CD4-positive, alpha-beta memory T cell (primary cell): Measurements from ENCODE around the gene SCN8A. TPM values are rescaled to one million over a fixed set of nuclear protein-coding genes. Genes with fewer than 3 reads are reported as not detected.

Experiments used
- CTCF ChIA-PET: fragments of 350-600 bp; sonication (Branson Sonifier 250); formaldehyde crosslinking; loops from one replicate; lab custom pipeline; 2021; ENCODE audit warnings: inconsistent platforms; ENCODE audit not compliant: partially characterized antibody; lab: Charles Lee
- POLR2A ChIA-PET: fragments of 350-600 bp; sonication (Branson Sonifier 250); formaldehyde crosslinking; loops from one replicate; lab custom pipeline; 2021; ENCODE audit not compliant: partially characterized antibody; lab: Charles Lee
- DNase-seq, 5 donors: peaks; one replicate each; pipeline versions ENCODE4 v3.0.0 to v3.0.0-alpha.2; 2020 to 2022; ENCODE audit warnings: mixed read lengths in 1 of 5
- H3K27ac ChIP-seq: one replicate; pipeline ENCODE4 v1.7.0; 2013; ENCODE audit warnings: low read depth, low read length
- H3K27me3 ChIP-seq: 2 replicates; pipeline ENCODE4 v1.7.0; 2013; ENCODE audit warnings: mild to moderate bottlenecking, low read length, moderate library complexity; ENCODE audit not compliant: insufficient read depth
- H3K36me3 ChIP-seq: 2 replicates; pipeline ENCODE4 v1.7.0; 2013; ENCODE audit warnings: mild to moderate bottlenecking, low read length, moderate library complexity; ENCODE audit not compliant: insufficient read depth
- H3K4me1 ChIP-seq: 2 replicates; pipeline ENCODE4 v1.7.0; 2013; ENCODE audit warnings: mild to moderate bottlenecking, low read length, moderate library complexity; ENCODE audit not compliant: insufficient read depth
- H3K4me3 ChIP-seq, 2 donors: one replicate each; pipeline ENCODE4 v1.7.0; 2013; ENCODE audit warnings: low read length in 2 of 2, mild to moderate bottlenecking in 1 of 2
- H3K9me3 ChIP-seq, 2 donors: one replicate each; pipeline ENCODE4 v1.7.0; 2013; ENCODE audit warnings: low read length in 2 of 2, control low read depth in 1 of 2; ENCODE audit not compliant: control insufficient read depth in 1 of 2
- H3K27ac Mint-ChIP-seq, 7 donors: one replicate each; pipeline ENCODE4 v1.8.0; 2020 to 2021; ENCODE audit warnings: mixed read lengths in 7 of 7, mild to moderate bottlenecking in 6 of 7, inconsistent platforms in 3 of 7, moderate library complexity in 3 of 7
- H3K27me3 Mint-ChIP-seq, 2 donors: one replicate each; pipeline ENCODE4 v1.8.0; 2020 to 2021; ENCODE audit warnings: mixed read lengths in 2 of 2
- H3K36me3 Mint-ChIP-seq, 2 donors: one replicate each; pipeline ENCODE4 v1.8.0; 2020 to 2021; ENCODE audit warnings: mixed read lengths in 2 of 2, inconsistent platforms in 1 of 2, mild to moderate bottlenecking in 1 of 2
- H3K4me1 Mint-ChIP-seq, 4 donors: one replicate each; pipeline ENCODE4 v1.8.0; 2020 to 2021; ENCODE audit warnings: mixed read lengths in 4 of 4, mild to moderate bottlenecking in 1 of 4
- H3K4me3 Mint-ChIP-seq, 8 donors: one replicate each; pipeline ENCODE4 v1.8.0; 2020 to 2021; ENCODE audit warnings: mixed read lengths in 8 of 8, mild to moderate bottlenecking in 7 of 8, moderate library complexity in 6 of 8, inconsistent platforms in 3 of 8
- H3K9me3 Mint-ChIP-seq, 8 donors: one replicate each; pipeline ENCODE4 v1.8.0; 2020 to 2021; ENCODE audit warnings: mixed read lengths in 8 of 8, mild to moderate bottlenecking in 5 of 8, inconsistent platforms in 3 of 8, moderate library complexity in 1 of 8
- intact Hi-C: fragments of 100-400 bp; cut with micrococcal nuclease; formaldehyde crosslinking; loops from one replicate; pipeline ENCODE4 v1.15.1; 2023
- polyA plus RNA-seq, 2 donors: library from polyadenylated mRNA; unstranded; fragments of 300-500 nt; fragmentation: Illumina TruSeq; gene quantifications; one replicate each; pipeline ENCODE4 v1.2.3, GENCODE V29; 2021
- total RNA-seq, 2 experiments: library from RNA; stranded (reverse); gene quantifications; one replicate each; pipeline ENCODE4 v1.2.3, GENCODE V29; 2021

SCN8A gene
- total and polyA plus RNA-seq, 4 experiments from 2014 or later: 0.04 to 1.00 (median 0.24) TPM

DNA sequence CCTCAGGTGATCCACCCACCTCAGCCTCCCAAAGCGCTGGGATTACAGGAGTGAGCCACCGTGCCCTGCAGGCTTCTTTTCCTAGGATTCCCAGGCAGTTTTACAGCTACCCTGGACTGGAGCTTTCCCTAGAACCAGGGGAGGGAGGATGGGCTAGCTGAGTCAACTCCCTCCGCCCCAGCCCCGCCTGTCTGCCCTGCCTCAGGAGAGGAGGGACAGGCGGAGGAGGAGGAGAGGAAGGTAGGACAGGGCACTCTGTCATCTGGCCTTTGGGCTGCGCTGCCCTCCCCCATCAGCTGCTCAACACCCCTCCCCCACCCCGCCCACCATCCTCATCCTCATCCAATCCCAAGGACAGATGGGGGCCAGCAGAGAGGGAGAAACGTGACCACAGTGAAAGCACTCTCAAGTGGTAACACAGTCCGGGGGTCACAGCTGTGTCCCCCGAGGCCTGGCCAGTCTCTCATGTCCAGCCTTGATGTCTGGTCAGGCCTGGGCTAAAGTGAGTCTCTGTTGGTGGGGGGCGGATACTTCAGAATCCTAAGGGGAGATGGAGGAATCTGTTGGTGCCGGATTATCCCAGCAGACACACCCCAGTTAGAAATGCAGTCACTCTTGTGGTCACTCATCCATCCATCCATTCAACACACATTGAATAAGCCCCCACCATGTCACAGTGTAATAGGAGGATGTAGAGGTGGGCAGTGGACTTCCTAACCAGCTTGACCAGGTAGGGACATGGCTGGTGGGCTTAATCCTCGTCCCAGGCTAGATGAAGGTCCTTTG lies 245.2 kb downstream of the SCN8A start:
- peaks cover 12 to 16% (median 15%) of the 10 kb centered on the region in 4 donors for H3K4me1 Mint-ChIP-seq
- Histone ChIP-seq H3K27me3 (no peaks in the 10 kb centered on the region), H3K4me1 (peaks cover 13% of the 10 kb centered on the region), H3K27ac (no peak overlapping the region), H3K9me3 (no peaks in the 10 kb centered on the region), H3K4me3 (no peak overlapping the region), H3K36me3 (no peaks in the 10 kb centered on the region)
- no peak for DNase-seq
- ChIA-PET CTCF (no interaction called here), POLR2A (no interaction called here)
- H3K4me3 Mint-ChIP-seq: no peak overlapping the region
- H3K27ac Mint-ChIP-seq: no peak overlapping the region
- no peaks in the 10 kb centered on the region for H3K9me3 Mint-ChIP-seq
- peaks cover 24 to 37% of the 10 kb centered on the region in 2 donors for H3K27me3 Mint-ChIP-seq
- intact Hi-C loops: no loop called here
- no peaks in the 10 kb centered on the region for H3K36me3 Mint-ChIP-seq

DNA sequence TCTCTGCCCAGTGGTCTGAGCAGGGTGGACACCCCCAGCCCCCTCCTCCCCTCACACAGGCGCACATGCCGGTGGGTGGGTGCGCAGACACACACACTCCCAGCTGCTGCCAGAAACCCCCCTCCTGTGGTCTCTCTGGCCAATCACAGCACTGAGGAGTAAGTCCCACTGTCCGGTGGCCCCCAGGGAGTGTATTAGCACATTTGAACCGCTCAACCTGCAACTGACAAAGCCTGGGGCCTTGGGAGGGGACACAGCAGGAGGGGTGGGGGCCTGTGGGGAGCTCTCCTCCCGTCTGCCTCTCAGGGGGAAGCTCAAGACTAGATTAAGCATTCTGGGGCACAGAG lies 245.8 kb downstream of the SCN8A start:
- no peak overlapping the region for H3K4me3 Mint-ChIP-seq
- H3K4me1 ChIP-seq: peaks cover 13% of the 10 kb centered on the region
- H3K36me3 Mint-ChIP-seq: no peaks in the 10 kb centered on the region
- H3K27ac ChIP-seq: no peak overlapping the region
- CTCF ChIA-PET: interaction anchor here (0.6 kb wide), 1 partner anchor 18 kb away, joined by 3 read pairs; no protein-coding TSS in a partner anchor
- H3K27ac Mint-ChIP-seq: no peak overlapping the region
- peaks cover 28 to 39% of the 10 kb centered on the region in 2 donors for H3K27me3 Mint-ChIP-seq
- no peaks in the 10 kb centered on the region for H3K36me3 ChIP-seq
- H3K4me3 ChIP-seq: no peak overlapping the region
- H3K9me3 Mint-ChIP-seq: no peaks in the 10 kb centered on the region
- H3K4me1 Mint-ChIP-seq: peaks cover 12 to 16% (median 15%) of the 10 kb centered on the region in 4 donors
- POLR2A ChIA-PET: no interaction called here
- intact Hi-C loops: no loop called here
- H3K27me3 ChIP-seq: no peaks in the 10 kb centered on the region
- DNase-seq: no peak
- no peaks in the 10 kb centered on the region for H3K9me3 ChIP-seq

- Histone ChIP-seq H3K4me3 (no peak overlapping the region), H3K27me3 (no peaks in the 10 kb centered on the region), H3K27ac (no peak overlapping the region), H3K4me1 (peaks cover 12% of the 10 kb centered on the region), H3K9me3 (no peaks in the 10 kb centered on the region), H3K36me3 (no peaks in the 10 kb centered on the region)
- Mint-ChIP-seq H3K27ac (peak overlapping the region in 1 of 7 donors; percentile 57), H3K36me3 (no peaks in the 10 kb centered on the region), H3K27me3 (peaks cover 30 to 38% of the 10 kb centered on the region in 2 donors), H3K4me1 (peaks cover 11 to 14% (median 13%) of the 10 kb centered on the region in 4 donors), H3K4me3 (no peak overlapping the region), H3K9me3 (no peaks in the 10 kb centered on the region)
- POLR2A ChIA-PET: no interaction called here
- DNase-seq: no peak
- intact Hi-C loops: no loop called here
- CTCF ChIA-PET: interaction anchor here (0.6 kb wide), 1 partner anchor 18 kb away, joined by 3 read pairs; no protein-coding TSS in a partner anchor
Measured at GRCh38 chr12:51837286-51837685, 246.3 kb downstream of the SCN8A start.

DNA sequence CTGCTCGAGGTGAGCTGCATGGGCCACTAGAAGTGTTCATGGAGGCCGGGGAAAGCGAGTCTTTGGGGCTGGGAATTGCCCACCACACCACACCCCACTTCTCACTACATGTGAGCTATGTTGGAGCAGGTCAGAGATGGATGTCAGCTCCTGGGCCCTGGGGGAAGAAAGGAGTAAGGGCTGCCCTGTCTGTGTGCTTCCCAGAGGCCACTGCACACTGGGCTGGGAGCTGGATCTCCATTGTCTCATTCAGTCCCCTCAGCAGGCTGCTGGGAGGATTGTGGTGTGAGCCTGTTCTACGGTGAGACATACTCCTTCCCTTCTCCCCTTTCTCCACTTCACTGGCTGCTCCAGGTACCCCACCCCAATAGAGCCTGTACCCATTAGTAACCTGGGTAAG lies 247.0 kb downstream of the SCN8A start:
- POLR2A ChIA-PET: interaction anchor here (0.8 kb wide), 1 partner anchor 31 kb away, joined by 3 read pairs; no protein-coding TSS in a partner anchor
- no peak overlapping the region for H3K27ac ChIP-seq
- H3K27ac Mint-ChIP-seq: no peak overlapping the region
- no peak overlapping the region for H3K4me3 ChIP-seq
- H3K9me3 ChIP-seq: no peaks in the 10 kb centered on the region
- CTCF ChIA-PET: no interaction called here
- peaks cover 4% of the 10 kb centered on the region for H3K4me1 ChIP-seq
- intact Hi-C loops: no loop called here
- H3K4me1 Mint-ChIP-seq: peaks cover 5 to 7% (median 7%) of the 10 kb centered on the region in 4 donors
- H3K9me3 Mint-ChIP-seq: no peaks in the 10 kb centered on the region
- no peaks in the 10 kb centered on the region for H3K36me3 ChIP-seq
- H3K36me3 Mint-ChIP-seq: no peaks in the 10 kb centered on the region
- H3K4me3 Mint-ChIP-seq: no peak overlapping the region
- no peaks in the 10 kb centered on the region for H3K27me3 ChIP-seq
- no peak for DNase-seq
- peaks cover 24 to 37% of the 10 kb centered on the region in 2 donors for H3K27me3 Mint-ChIP-seq

- Mint-ChIP-seq H3K27me3 (peaks cover 24 to 41% of the 10 kb centered on the region in 2 donors), H3K4me3 (no peak overlapping the region), H3K27ac (no peak overlapping the region), H3K4me1 (peaks cover 0 to 3% (median 0%) of the 10 kb centered on the region in 4 donors), H3K36me3 (no peaks in the 10 kb centered on the region), H3K9me3 (no peaks in the 10 kb centered on the region)
- ChIA-PET POLR2A (interaction anchor here (0.8 kb wide), 1 partner anchor 30 kb away, joined by 3 read pairs; no protein-coding TSS in a partner anchor), CTCF (no interaction called here)
- DNase-seq: no peak
- H3K27me3 ChIP-seq: no peaks in the 10 kb centered on the region
- H3K36me3 ChIP-seq: no peaks in the 10 kb centered on the region
- H3K9me3 ChIP-seq: no peaks in the 10 kb centered on the region
- no peaks in the 10 kb centered on the region for H3K4me1 ChIP-seq
- H3K4me3 ChIP-seq: no peak overlapping the region
- intact Hi-C loops: no loop called here
- no peak overlapping the region for H3K27ac ChIP-seq
Measured at GRCh38 chr12:51838762-51839161, 247.7 kb downstream of the SCN8A start.

DNA sequence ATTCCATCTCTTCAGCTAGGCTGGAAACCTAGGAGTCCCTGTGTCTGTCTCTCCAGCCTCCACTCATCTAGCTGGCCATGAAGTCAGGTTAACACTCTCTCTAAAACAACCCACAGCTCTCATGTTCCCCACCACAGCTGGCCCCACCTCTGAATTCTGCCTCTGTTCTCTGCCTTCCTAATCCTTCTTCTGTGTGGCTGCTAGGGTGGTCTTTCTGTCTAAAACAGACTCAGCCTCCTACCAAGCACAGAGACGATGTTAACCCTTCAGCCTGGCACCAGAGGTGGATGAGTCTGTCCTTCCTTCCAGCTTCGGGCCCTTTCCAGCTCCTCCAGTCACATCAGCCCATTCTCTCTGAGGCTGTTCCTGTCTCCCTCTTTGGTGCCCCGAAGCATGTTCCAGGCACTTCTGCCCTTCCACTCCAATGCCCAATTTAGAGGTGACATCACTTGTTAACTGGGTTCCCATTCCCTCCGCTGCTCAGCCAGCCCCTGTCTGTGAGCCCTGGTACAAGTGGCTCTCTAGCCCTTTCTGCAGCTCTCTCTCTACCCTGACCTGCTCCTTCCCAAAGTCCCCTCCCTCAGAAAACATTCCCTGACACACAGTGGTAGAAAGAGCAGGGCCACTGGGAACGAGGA lies 248.4 kb downstream of the SCN8A start:
- H3K27me3 Mint-ChIP-seq: peaks cover 28 to 45% of the 10 kb centered on the region in 2 donors
- H3K27me3 ChIP-seq: no peaks in the 10 kb centered on the region
- no peak overlapping the region for H3K27ac ChIP-seq
- H3K36me3 Mint-ChIP-seq: no peaks in the 10 kb centered on the region
- POLR2A ChIA-PET: no interaction called here
- H3K4me3 Mint-ChIP-seq: no peak overlapping the region
- no peaks in the 10 kb centered on the region for H3K36me3 ChIP-seq
- intact Hi-C loops: no loop called here
- no peak overlapping the region for H3K27ac Mint-ChIP-seq
- H3K9me3 ChIP-seq: no peaks in the 10 kb centered on the region
- no peaks in the 10 kb centered on the region for H3K4me1 Mint-ChIP-seq
- no peaks in the 10 kb centered on the region for H3K4me1 ChIP-seq
- DNase-seq: no peak
- no peak overlapping the region for H3K4me3 ChIP-seq
- CTCF ChIA-PET: no interaction called here
- H3K9me3 Mint-ChIP-seq: no peaks in the 10 kb centered on the region

- intact Hi-C loops: no loop called here
- ChIA-PET POLR2A (no interaction called here), CTCF (no interaction called here)
- no peak overlapping the region for H3K4me3 ChIP-seq
- no peaks in the 10 kb centered on the region for H3K36me3 Mint-ChIP-seq
- H3K27me3 Mint-ChIP-seq: peaks cover 37 to 55% of the 10 kb centered on the region in 2 donors
- no peak overlapping the region for H3K27ac ChIP-seq
- H3K27me3 ChIP-seq: peaks cover 13% of the 10 kb centered on the region
- no peak overlapping the region for H3K4me3 Mint-ChIP-seq
- H3K27ac Mint-ChIP-seq: no peak overlapping the region
- DNase-seq: no peak
- H3K9me3 ChIP-seq: no peaks in the 10 kb centered on the region
- no peaks in the 10 kb centered on the region for H3K9me3 Mint-ChIP-seq
- H3K4me1 ChIP-seq: no peaks in the 10 kb centered on the region
- peaks cover under 1 to 6% (median 1%) of the 10 kb centered on the region in 4 donors for H3K4me1 Mint-ChIP-seq
- no peaks in the 10 kb centered on the region for H3K36me3 ChIP-seq
Measured at GRCh38 chr12:51840966-51841365, 249.9 kb downstream of the SCN8A start.
